GM12874 (cell line): ENCODE results near the gene TTLL8.

Source experiments
- TF ChIP-seq, protein P1 (sequence below): IDR thresholded peaks from 2 replicates; pipeline ENCODE4 v1.5.1; 2011; ENCODE audit warnings: low read depth, mild to moderate bottlenecking, control low read depth, low read length, moderate library complexity; ENCODE audit not compliant: insufficient read depth

TTLL8 gene

DNA sequence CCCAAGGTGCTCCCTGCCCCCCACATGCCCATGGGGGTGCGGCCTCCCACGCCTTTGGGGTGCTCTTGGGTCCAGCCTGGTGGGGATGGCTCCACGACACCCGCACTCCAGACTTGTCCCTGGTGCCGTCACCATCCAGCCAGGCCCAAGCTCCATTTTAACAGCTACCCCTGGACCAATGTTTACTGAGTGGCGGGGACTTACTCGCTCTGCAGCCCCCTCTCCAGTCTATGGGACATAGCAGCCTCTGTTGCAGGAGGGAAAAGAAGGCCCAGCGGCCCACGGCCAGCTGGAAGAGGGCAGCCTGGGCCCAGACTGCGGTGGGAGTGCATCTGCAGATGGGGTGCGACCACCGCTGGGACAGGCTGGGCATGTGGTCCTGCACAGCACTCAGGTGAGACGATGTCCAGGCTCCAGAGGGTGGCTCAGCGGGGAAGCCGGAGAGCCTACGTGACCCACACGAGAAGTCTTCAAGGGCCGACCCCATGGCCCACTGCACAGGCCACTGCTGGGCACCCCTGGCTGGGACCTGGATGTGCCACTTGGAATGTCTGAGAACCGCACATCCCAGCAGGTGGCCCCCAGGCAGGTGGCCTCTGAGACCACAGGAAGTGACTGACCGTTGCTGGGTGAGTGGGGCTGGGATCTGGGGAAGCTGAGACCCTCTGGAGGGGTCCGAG lies 63.6 kb downstream of the TTLL8 start:
- TF ChIP-seq, protein P1, sequence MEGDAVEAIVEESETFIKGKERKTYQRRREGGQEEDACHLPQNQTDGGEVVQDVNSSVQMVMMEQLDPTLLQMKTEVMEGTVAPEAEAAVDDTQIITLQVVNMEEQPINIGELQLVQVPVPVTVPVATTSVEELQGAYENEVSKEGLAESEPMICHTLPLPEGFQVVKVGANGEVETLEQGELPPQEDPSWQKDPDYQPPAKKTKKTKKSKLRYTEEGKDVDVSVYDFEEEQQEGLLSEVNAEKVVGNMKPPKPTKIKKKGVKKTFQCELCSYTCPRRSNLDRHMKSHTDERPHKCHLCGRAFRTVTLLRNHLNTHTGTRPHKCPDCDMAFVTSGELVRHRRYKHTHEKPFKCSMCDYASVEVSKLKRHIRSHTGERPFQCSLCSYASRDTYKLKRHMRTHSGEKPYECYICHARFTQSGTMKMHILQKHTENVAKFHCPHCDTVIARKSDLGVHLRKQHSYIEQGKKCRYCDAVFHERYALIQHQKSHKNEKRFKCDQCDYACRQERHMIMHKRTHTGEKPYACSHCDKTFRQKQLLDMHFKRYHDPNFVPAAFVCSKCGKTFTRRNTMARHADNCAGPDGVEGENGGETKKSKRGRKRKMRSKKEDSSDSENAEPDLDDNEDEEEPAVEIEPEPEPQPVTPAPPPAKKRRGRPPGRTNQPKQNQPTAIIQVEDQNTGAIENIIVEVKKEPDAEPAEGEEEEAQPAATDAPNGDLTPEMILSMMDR: no peak

DNA sequence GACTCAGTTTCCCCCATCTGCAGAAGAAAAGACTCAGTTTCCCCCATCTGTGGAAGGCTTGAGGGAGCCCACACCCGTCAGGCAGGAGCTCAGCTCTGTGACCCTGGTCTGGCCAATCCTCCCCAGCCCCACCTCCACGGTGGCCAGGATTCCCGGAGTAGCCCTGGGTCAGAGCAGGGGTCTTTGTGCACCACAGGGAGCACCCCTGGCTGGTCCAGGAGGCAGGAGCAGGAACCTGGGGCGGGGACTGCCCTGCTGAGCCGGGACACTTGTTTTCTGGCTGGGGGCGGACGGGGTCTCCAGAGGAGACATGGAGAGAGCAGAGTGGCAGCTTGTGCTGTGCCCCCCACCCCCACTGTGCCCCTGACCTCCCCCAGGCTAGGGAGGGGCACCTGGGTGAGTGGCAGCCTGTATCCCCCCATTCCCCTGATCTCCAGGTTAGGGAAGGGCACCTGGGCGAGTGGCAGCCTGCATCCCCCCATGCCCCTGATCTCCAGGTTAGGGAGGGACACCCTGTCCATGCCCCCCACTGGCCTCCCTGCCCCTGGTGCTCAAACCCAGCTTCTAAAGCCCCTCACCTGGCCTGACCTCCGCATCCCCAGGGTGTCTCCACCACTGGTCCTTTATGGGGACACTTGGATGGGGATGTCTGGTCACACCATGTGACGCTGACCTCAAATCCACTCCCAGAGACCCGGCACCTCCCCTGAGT lies 64.3 kb downstream of the TTLL8 start:
- TF ChIP-seq, protein P1: no peak

DNA sequence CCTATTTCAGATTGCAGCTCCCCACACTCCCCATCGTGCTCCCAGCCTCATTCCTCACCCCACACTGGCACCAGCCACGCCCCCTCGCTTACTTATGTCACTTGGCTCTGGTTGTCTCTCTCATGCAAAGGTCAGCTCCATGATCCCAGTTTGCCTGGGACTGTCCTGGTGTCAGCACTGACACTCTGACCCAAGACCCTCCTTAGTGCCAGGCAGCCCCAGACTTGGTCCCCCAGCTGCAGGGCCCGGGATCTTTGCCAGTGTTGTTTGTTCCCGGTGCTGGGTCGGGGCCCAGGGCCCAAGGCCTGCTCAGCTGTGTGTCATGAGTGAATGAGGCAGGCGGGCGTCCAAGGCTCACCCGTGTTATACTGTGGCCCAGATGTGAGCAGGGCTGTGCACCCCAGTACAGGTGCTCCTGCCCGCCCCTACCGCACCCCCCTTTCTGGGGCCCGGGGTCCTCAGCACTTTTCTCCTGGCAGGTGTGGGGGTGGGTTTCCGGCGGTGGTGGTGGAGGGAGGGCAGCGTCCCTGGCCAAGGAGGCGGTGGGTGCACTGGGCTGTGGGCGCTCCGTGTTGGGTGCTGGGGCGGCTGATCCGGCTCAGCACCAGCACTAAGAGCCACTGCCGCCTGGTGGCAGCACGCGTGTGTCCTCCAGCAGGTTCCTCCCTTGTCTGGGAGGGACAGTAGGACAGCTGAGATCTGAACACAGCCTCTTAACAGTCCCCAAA lies 65.0 kb downstream of the TTLL8 start:
- TF ChIP-seq, protein P1: peak; percentile 92

DNA sequence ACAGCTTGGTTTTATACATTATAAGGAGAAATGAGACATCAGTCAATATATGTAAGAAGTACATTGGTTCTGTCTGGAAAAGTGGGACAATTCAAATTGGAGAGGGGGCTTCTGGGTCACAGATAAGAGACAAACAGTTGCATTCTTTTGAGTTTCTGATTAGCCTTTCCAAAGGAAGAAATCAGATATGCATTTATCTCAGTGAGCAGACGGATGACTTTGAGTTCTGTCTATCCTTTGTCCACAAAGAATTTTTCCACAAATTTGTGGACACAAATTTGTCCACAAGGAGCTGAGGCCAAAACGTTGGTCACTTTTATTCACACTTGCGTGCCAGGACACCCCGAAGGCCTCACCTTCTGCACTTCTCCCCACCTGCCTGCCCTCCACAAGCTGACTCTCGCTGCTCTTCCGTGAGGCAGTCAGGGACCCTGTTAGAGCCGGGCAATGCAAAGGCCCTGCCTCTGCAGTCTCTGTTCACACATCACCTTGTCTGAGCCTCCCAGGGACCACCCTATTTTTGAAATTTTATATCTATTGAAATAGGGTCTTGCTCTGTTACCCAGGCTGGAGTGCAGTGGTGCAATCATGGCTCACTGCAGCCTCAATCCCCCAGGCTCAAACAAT lies 66.1 kb downstream of the TTLL8 start:
- TF ChIP-seq, protein P1: no peak

DNA sequence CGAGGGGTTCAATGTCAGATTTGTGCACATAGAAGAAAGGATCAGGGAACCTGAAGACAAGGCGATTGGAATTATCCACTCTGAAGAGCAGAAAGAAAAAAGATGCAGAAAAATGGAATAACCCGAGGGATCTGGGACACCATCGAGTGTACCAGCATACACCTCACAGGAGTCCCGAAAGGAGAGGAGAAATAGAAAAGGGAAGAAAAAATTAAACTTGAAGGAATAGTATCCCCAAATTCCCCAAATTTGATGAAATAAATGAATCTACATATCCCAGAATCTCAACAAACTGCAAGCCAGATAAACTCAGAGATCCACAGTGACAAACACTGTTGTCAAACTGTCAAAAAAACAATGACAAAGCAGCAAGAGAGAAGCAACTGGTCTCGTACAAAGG lies 66.9 kb downstream of the TTLL8 start:
- TF ChIP-seq, protein P1: no peak

DNA sequence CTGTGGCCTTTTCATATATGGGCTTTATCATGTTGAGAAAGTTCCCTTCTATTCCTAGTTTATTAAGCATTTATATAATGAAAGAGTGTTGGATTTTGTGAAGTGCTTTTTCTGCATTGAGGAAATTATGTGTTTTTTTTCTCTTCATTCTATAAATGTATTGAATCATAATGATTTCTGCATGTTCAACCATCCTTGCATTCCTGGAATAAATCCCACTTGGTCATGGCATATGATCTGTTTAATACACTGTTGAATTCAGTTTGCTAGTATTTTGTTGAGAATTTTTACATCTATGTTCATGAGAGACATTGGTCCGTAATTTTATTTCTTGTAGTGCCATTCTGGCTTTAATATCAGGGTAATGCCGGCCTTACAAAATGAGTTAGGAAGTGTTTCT lies 71.8 kb downstream of the TTLL8 start:
- TF ChIP-seq, protein P1: no peak
